ENCODE data around the gene SLC5A8.
A peak's percentile ranks its signal among the peaks of the same experiment; 100 is the strongest.

Gene SLC5A8

DNA sequence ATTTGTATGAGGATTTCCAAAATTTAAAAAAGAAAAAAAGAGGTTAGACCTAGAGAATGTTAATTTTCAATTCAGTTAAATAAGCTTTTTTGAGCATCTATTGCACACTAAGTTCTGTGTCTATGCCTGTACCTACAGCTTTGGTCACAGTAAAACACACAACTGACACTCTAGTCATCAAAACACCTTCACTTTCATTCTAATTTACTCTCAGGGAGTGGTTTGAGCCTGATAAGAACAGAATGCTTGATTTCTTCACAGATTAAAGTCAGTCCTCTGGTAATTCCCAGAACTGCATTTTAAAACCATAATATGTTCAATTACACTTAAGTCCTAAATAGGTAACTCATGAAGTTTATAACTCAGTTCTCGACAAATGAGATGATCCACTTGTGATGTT, 9.2 kb downstream of the SLC5A8 start:
- TF ChIP-seq, protein P1, sequence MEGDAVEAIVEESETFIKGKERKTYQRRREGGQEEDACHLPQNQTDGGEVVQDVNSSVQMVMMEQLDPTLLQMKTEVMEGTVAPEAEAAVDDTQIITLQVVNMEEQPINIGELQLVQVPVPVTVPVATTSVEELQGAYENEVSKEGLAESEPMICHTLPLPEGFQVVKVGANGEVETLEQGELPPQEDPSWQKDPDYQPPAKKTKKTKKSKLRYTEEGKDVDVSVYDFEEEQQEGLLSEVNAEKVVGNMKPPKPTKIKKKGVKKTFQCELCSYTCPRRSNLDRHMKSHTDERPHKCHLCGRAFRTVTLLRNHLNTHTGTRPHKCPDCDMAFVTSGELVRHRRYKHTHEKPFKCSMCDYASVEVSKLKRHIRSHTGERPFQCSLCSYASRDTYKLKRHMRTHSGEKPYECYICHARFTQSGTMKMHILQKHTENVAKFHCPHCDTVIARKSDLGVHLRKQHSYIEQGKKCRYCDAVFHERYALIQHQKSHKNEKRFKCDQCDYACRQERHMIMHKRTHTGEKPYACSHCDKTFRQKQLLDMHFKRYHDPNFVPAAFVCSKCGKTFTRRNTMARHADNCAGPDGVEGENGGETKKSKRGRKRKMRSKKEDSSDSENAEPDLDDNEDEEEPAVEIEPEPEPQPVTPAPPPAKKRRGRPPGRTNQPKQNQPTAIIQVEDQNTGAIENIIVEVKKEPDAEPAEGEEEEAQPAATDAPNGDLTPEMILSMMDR (IDR thresholded peaks at IDR 0.05; ENCODE audit: low read depth, low read length) = no peak
- TF ChIP-seq, protein P2, sequence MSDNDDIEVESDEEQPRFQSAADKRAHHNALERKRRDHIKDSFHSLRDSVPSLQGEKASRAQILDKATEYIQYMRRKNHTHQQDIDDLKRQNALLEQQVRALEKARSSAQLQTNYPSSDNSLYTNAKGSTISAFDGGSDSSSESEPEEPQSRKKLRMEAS (IDR thresholded peaks at IDR 0.05; ENCODE audit: low read depth, low read length) = no peak
- no peak for TF ChIP-seq POLR2A (IDR thresholded peaks at IDR 0.05; ENCODE audit: extremely low read depth, insufficient read length)
- TF ChIP-seq MYC (IDR thresholded peaks at IDR 0.05; ENCODE audit: low read depth, low read length) = no peak
- DNase-seq (ENCODE audit: low read depth) = no peak
- no peak overlapping the region for H3K4me3 ChIP-seq (ENCODE audit: low read depth, low read length)

DNA sequence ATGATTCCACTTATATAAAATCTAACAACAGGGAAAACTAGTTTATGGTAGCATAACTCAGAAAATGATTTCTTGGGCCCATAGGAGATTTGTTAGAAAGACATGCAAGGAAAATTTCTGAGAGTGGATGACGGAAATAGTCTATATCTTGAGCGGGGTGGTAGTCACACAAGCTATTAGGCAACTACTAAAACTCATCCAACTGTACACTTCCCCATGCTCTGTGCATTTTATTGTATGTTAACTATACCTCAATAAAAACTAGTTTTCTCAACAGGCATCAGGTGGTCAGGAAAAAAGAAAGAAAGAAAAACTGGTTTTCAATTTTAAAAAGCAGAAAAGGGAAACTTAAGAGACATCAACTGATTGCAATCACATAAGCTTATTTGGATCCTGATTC, 9.9 kb downstream of the SLC5A8 start:
- DNase-seq (ENCODE audit: low read depth) = no peak
- TF ChIP-seq MYC (IDR thresholded peaks at IDR 0.05; ENCODE audit: low read depth, low read length) = no peak
- TF ChIP-seq, protein P2 (IDR thresholded peaks at IDR 0.05; ENCODE audit: low read depth, low read length) = no peak
- no peak for TF ChIP-seq POLR2A (IDR thresholded peaks at IDR 0.05; ENCODE audit: extremely low read depth, insufficient read length)
- TF ChIP-seq, protein P1 (IDR thresholded peaks at IDR 0.05; ENCODE audit: low read depth, low read length) = no peak
- no peak overlapping the region for H3K4me3 ChIP-seq (ENCODE audit: low read depth, low read length)

DNA sequence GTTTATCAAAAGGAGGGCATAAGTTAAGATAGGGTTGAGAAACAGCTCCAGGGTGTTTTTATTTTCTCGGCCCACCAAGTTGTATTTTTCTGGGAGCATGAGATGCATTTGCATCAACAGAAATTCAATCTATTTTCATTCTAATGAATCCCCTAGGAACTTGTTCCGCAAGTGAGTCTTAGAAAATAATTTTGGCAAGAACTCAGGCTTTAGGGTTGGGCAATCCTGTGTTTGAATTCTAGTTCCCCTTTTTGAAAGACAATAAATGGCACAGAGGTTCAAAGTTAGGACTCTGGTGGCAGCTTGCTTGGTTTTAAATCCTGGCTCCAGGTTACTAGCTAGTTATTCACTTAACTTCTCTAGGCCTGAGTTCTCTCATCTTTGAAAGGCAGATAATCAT, 23.7 kb downstream of the SLC5A8 start:
- peak; percentile 80 for DNase-seq (ENCODE audit: low read depth)
- no peak overlapping the region for H3K4me3 ChIP-seq (ENCODE audit: low read depth, low read length)
- TF ChIP-seq POLR2A (IDR thresholded peaks at IDR 0.05; ENCODE audit: extremely low read depth, insufficient read length) (no peak), MYC (IDR thresholded peaks at IDR 0.05; ENCODE audit: low read depth, low read length) (no peak)
- TF ChIP-seq, protein P1 (IDR thresholded peaks at IDR 0.05; ENCODE audit: low read depth, low read length) = no peak
- TF ChIP-seq, protein P2 (IDR thresholded peaks at IDR 0.05; ENCODE audit: low read depth, low read length) = no peak

DNA sequence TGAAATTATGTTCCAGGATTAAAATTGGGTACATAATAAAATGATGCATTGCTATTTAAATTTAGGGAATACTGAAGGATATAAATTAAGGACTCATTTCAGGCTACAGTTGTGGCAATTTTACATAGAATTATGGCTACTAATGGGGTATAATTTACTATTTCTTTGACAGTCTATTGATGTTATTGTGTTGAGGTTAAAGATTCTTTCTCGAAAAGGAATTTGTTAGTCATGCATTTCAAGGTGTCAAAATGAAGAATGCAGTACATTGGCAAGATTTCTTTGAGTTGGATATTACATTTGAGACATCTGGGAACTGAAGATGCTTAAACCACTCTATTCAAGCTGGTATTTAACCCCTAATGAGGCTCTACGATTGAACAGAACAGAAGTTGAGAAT, 28.3 kb downstream of the SLC5A8 start:
- H3K4me3 ChIP-seq (ENCODE audit: low read depth, low read length) = no peak overlapping the region
- no peak for DNase-seq (ENCODE audit: low read depth)

DNA sequence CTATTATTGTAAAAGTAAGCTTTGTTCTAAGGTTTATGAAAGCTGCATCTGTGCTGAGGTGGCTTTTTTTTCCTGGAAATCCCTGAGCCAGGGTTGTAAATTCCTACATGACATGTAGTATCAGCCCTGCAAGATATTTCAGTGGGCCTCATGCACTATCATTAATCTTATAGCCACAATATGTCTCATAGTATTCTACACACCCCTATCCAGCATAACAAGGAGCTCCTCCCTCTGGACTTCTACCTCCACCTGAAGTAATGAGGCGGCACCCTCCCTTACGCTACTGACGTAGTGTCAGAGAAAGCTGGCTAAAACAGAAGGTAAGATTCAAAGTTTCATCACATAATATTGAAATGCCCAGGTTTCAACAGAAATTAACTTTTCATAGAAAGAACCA, 35.5 kb downstream of the SLC5A8 start:
- DNase-seq (ENCODE audit: low read depth) = no peak
- no peak overlapping the region for H3K4me3 ChIP-seq (ENCODE audit: low read depth, low read length)
- TF ChIP-seq, protein P1 (IDR thresholded peaks at IDR 0.05; ENCODE audit: low read depth, low read length) = no peak
- TF ChIP-seq, protein P2 (IDR thresholded peaks at IDR 0.05; ENCODE audit: low read depth, low read length) = no peak
- TF ChIP-seq POLR2A (IDR thresholded peaks at IDR 0.05; ENCODE audit: extremely low read depth, insufficient read length) (no peak), MYC (IDR thresholded peaks at IDR 0.05; ENCODE audit: low read depth, low read length) (no peak)

More for the DNA sequence above, 28.3 kb downstream of the SLC5A8 start:
- TF ChIP-seq MYC (IDR thresholded peaks at IDR 0.05; ENCODE audit: low read depth, low read length) (no peak), POLR2A (IDR thresholded peaks at IDR 0.05; ENCODE audit: extremely low read depth, insufficient read length) (no peak)
- TF ChIP-seq, protein P1 (IDR thresholded peaks at IDR 0.05; ENCODE audit: low read depth, low read length) = no peak
- TF ChIP-seq, protein P2 (IDR thresholded peaks at IDR 0.05; ENCODE audit: low read depth, low read length) = no peak
